GM23248 (cell line): ENCODE data around the gene TMEM156. TPM values are rescaled to one million over a fixed set of nuclear protein-coding genes. Genes with fewer than 3 reads are reported as not detected.
A peak's percentile ranks its signal among the peaks of the same experiment; 100 is the strongest.

Experiments
- DNase-seq: peaks from one replicate; pipeline ENCODE4 v3.0.0-alpha.2; 2015
- H2AFZ ChIP-seq: fragments of 200-600 bp; sonication (generic); 2 replicates; pipeline ENCODE4 v1.6.1; 2016; ENCODE audit warnings: antibody characterized with exemption
- H3F3A ChIP-seq: fragments of 200-600 bp; sonication (generic); 2 replicates; pipeline ENCODE4 v1.6.1; 2016; ENCODE audit warnings: mild to moderate bottlenecking, antibody characterized with exemption, mixed run types; ENCODE audit not compliant: insufficient read depth
- H3K27ac ChIP-seq: fragments of 200-600 bp; sonication (generic); 2 replicates; pipeline ENCODE4 v1.5.1; 2016; ENCODE audit warnings: mild to moderate bottlenecking
- H3K27me3 ChIP-seq: fragments of 200-600 bp; sonication (generic); replicated peaks from 2 replicates; pipeline ENCODE4 v1.6.1; 2016; ENCODE audit warnings: mild to moderate bottlenecking; ENCODE audit not compliant: insufficient read depth
- H3K36me3 ChIP-seq: fragments of 200-600 bp; sonication (generic); 2 replicates; pipeline ENCODE4 v1.6.1; 2016; ENCODE audit warnings: low read depth, mild to moderate bottlenecking
- H3K4me1 ChIP-seq: fragments of 200-600 bp; sonication (generic); 2 replicates; pipeline ENCODE4 v1.6.1; 2016; ENCODE audit warnings: mild to moderate bottlenecking; ENCODE audit not compliant: insufficient read depth
- H3K4me2 ChIP-seq: fragments of 200-600 bp; sonication (generic); one replicate; pipeline ENCODE4 v1.6.1; 2016; ENCODE audit warnings: mild to moderate bottlenecking; ENCODE audit not compliant: unreplicated experiment
- H3K4me3 ChIP-seq: fragments of 200-600 bp; sonication (generic); 2 replicates; pipeline ENCODE4 v1.5.1; 2016; ENCODE audit warnings: mild to moderate bottlenecking
- H3K79me2 ChIP-seq: fragments of 200-600 bp; sonication (generic); 2 replicates; pipeline ENCODE4 v1.6.1; 2016; ENCODE audit warnings: mild to moderate bottlenecking; ENCODE audit not compliant: insufficient read depth
- H3K9ac ChIP-seq: fragments of 200-600 bp; sonication (generic); 2 replicates; pipeline ENCODE4 v1.6.1; 2016; ENCODE audit warnings: mild to moderate bottlenecking
- H3K9me2 ChIP-seq: fragments of 200-600 bp; sonication (generic); 2 replicates; pipeline ENCODE4 v1.6.1; 2016; ENCODE audit warnings: mixed run types, mild to moderate bottlenecking, moderate library complexity; ENCODE audit not compliant: insufficient read depth
- H3K9me3 ChIP-seq: fragments of 200-600 bp; sonication (generic); one replicate; pipeline ENCODE4 v1.6.1; 2017; ENCODE audit warnings: low read depth
- H4K20me1 ChIP-seq: fragments of 200-600 bp; sonication (generic); 2 replicates; pipeline ENCODE4 v1.6.0; 2016; ENCODE audit not compliant: insufficient read depth
- EZH2 ChIP-seq: fragments of 200-600 bp; sonication (generic); IDR thresholded peaks from 2 replicates; pipeline ENCODE4 v1.6.1; 2018; ENCODE audit warnings: antibody characterized with exemption, mild to moderate bottlenecking; ENCODE audit not compliant: insufficient read depth, poor library complexity, severe bottlenecking
- EZH2phosphoT487 ChIP-seq: fragments of 200-600 bp; sonication (generic); IDR thresholded peaks from 2 replicates; pipeline ENCODE4 v1.6.1; 2018; ENCODE audit warnings: antibody characterized with exemption, moderate library complexity, mild to moderate bottlenecking, low read depth; ENCODE audit not compliant: insufficient read depth
- WGBS, 2 experiments: methylation state at CpG; one replicate each; pipeline ENCODE4 v1.1.6; 2015 to 2017; ENCODE audit warnings: low lambda C conversion rate in 2 of 2, low coverage in 1 of 2; ENCODE audit errors: missing lambda C conversion rate in 2 of 2; 5-methylcytosine and 5-hydroxymethylcytosine counted together
- in situ Hi-C: fragments of 300-500 bp; cut with MboI; formaldehyde crosslinking; loops from 2 replicates; pipeline ENCODE4 v1.15.0; 2020
- polyA plus RNA-seq: library from polyadenylated mRNA; unstranded; fragments of >200 nt; fragmentation: Nextera tagmentation; extraction: Ambion mirVana; gene quantifications from 2 replicates; pipeline ENCODE4 v1.2.1, GENCODE V29; 2016
- total RNA-seq: library from RNA; depleted of rRNA; stranded (reverse); fragments of >200 nt; shearing (Covaris generic); gene quantifications from 2 replicates; pipeline ENCODE4 v1.2.3, GENCODE V29; 2014

Gene TMEM156
- total and polyA plus RNA-seq, 2 experiments from 2014 or later, result 0.30 TPM; not detected in 1

DNA sequence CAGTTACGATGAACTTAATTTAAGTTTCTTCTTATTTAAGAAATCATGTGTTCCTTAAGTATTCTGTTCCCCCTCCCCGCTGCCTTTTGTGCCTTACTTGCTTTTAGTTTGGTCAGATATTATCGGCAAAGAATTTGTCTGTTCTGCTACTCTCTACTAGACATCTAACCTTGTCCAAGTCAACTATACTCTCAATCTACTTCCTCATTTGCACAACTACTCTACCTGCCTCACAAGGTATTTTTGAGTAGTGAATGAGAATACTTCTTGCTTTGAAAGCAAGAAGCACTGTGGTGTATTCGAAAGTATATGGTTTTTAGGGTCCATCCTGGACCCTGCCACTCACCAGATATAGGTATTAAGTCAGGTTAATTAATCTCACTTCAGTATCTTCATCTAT lies 21.8 kb upstream of the TMEM156 start:
- H3K9ac ChIP-seq, result no peak overlapping the region
- H3K4me1 ChIP-seq, result no peaks in the 10 kb centered on the region
- H3K9me3 ChIP-seq, result no peaks in the 10 kb centered on the region
- H3K4me2 ChIP-seq, result no peak overlapping the region
- H3K27me3 ChIP-seq, result no peaks in the 10 kb centered on the region
- no peak overlapping the region for H3K27ac ChIP-seq
- no peak overlapping the region for H2AFZ ChIP-seq
- H4K20me1 ChIP-seq, result no peaks in the 10 kb centered on the region
- H3F3A ChIP-seq, result no peaks in the 10 kb centered on the region
- TF ChIP-seq EZH2, result no peak
- no peak for TF ChIP-seq EZH2phosphoT487
- no peak for DNase-seq
- peaks cover 94% of the 10 kb centered on the region for H3K79me2 ChIP-seq
- no peaks in the 10 kb centered on the region for H3K36me3 ChIP-seq
- H3K9me2 ChIP-seq, result no peaks in the 10 kb centered on the region
- H3K4me3 ChIP-seq, result no peak overlapping the region
- 91 to 99% methylated on average over 4 of the region's 4 CpGs for WGBS, 2 experiments
- in situ Hi-C loops, result loop anchor here (25.0 kb wide), 1 partner anchor 92 kb away; no protein-coding TSS in a partner anchor

- Histone ChIP-seq H3K27me3 (no peaks in the 10 kb centered on the region), H3F3A (peaks cover 9% of the 10 kb centered on the region; the same call in 1 of the 2 replicates), H3K9me3 (no peaks in the 10 kb centered on the region), H3K4me3 (no peak overlapping the region), H3K36me3 (no peaks in the 10 kb centered on the region), H3K9ac (no peak overlapping the region), H3K4me2 (no peak overlapping the region), H3K4me1 (peaks cover 10% of the 10 kb centered on the region), H3K79me2 (peaks cover 96% of the 10 kb centered on the region), H4K20me1 (no peaks in the 10 kb centered on the region), H2AFZ (no peak overlapping the region), H3K27ac (no peak overlapping the region), H3K9me2 (no peaks in the 10 kb centered on the region)
- in situ Hi-C loops, result loop anchor here (25.0 kb wide), 1 partner anchor 89 kb away; no protein-coding TSS in a partner anchor
- no peak for TF ChIP-seq EZH2phosphoT487
- TF ChIP-seq EZH2, result no peak
- DNase-seq, result no peak
- 100% methylated on average over 1 of the region's 1 CpG for whole genome bisulfite sequencing, 2 experiments
These were observed 19.3 kb upstream of the TMEM156 start for GRCh38 chr4:39051492-39051891.

DNA sequence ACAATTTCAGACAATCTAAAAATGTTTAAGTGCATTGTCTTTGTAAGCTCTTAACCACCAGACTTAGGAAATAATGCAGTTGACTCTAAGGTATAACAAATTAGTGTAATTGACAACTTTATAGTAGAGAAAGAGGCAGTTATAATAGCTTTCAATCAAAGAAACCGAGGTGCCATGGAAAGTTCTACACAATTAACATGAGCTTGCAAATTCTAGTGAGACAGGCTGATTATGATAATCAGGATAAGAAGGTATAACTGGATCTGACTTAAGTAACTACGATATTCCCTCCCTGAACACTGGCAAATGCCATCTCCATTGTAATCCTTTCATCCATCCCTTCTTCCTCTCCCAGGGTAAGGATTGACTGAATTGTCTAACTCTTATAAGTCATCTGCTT lies 18.4 kb upstream of the TMEM156 start:
- Histone ChIP-seq H3K36me3 (no peaks in the 10 kb centered on the region), H3K9me2 (no peaks in the 10 kb centered on the region), H3K4me3 (no peak overlapping the region), H3K27me3 (no peaks in the 10 kb centered on the region), H3K4me2 (no peak overlapping the region), H3K27ac (no peak overlapping the region), H3K79me2 (peaks cover 94% of the 10 kb centered on the region), H3F3A (peaks cover 18% of the 10 kb centered on the region), H3K9ac (no peak overlapping the region), H2AFZ (no peak overlapping the region), H3K9me3 (no peaks in the 10 kb centered on the region), H3K4me1 (peaks cover 16% of the 10 kb centered on the region), H4K20me1 (no peaks in the 10 kb centered on the region)
- in situ Hi-C loops, result loop anchor here (25.0 kb wide), 1 partner anchor 88 kb away; no protein-coding TSS in a partner anchor
- 91 to 95% methylated on average over 2 of the region's 2 CpGs for WGBS, 2 experiments
- DNase-seq, result no peak
- TF ChIP-seq EZH2phosphoT487, result no peak
- TF ChIP-seq EZH2, result no peak

DNA sequence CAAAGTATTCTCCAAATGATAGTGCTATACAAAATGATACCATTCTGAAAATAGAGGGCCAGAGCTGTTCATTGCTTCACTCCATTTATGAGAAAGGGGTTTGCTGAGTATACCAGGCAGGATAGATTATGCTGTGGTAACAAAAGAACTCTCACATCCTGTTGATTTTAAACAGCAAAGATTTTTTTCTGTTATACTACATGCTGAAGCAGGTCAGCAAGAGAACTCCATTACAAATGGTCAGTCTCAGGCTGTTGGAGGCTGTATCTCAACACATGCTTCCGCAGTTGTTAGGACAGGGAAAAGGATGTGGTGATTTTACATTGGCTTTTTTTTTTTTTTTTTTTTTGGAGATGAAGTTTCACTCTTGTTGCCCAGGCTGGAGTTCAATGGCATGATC lies 16.1 kb upstream of the TMEM156 start:
- H3K4me3 ChIP-seq, result no peak overlapping the region
- H3K27ac ChIP-seq, result no peak overlapping the region
- WGBS, 2 experiments, result 91 to 100% methylated on average over 1 of the region's 1 CpG
- DNase-seq, result no peak
- H3K4me2 ChIP-seq, result no peak overlapping the region
- H4K20me1 ChIP-seq, result no peaks in the 10 kb centered on the region
- peaks cover 71% of the 10 kb centered on the region for H3K79me2 ChIP-seq
- in situ Hi-C loops, result no loop called here
- no peak overlapping the region for H2AFZ ChIP-seq
- H3K27me3 ChIP-seq, result no peaks in the 10 kb centered on the region
- H3K9ac ChIP-seq, result no peak overlapping the region
- H3K4me1 ChIP-seq, result peaks cover 22% of the 10 kb centered on the region
- no peaks in the 10 kb centered on the region for H3K36me3 ChIP-seq
- H3K9me3 ChIP-seq, result no peaks in the 10 kb centered on the region
- peaks cover 30% of the 10 kb centered on the region for H3F3A ChIP-seq
- TF ChIP-seq EZH2phosphoT487 (no peak), EZH2 (no peak)
- no peaks in the 10 kb centered on the region for H3K9me2 ChIP-seq

DNA sequence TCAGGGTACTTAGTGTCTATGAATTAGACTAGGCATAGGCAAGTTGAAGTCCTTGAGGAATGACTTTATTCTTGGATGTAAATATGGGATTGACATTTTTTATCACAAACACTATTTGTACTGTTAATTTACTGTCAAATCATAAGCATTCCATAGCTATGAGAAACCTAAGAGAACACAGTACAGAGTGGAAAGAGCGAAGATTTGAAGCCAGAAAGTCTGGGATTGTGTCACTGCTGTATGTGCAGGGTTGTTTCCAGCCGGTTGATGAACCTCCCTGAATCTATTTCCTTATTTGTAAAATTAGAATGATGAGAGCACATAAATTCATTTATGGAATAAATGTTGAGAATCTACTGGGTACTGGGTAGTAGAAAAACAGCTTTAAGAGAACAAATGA lies 15.5 kb upstream of the TMEM156 start:
- H3K27ac ChIP-seq, result no peak overlapping the region
- no peaks in the 10 kb centered on the region for H3K27me3 ChIP-seq
- in situ Hi-C loops, result no loop called here
- no peak overlapping the region for H3K9ac ChIP-seq
- DNase-seq, result peak; percentile 11
- H3F3A ChIP-seq, result peaks cover 35% of the 10 kb centered on the region
- H3K79me2 ChIP-seq, result peaks cover 66% of the 10 kb centered on the region
- peaks cover 22% of the 10 kb centered on the region for H3K4me1 ChIP-seq
- H3K4me3 ChIP-seq, result no peak overlapping the region
- no peaks in the 10 kb centered on the region for H4K20me1 ChIP-seq
- no peaks in the 10 kb centered on the region for H3K9me2 ChIP-seq
- H3K4me2 ChIP-seq, result no peak overlapping the region
- 73 to 77% methylated on average over 2 of the region's 2 CpGs for WGBS, 2 experiments
- H3K36me3 ChIP-seq, result no peaks in the 10 kb centered on the region
- TF ChIP-seq EZH2phosphoT487 (no peak), EZH2 (no peak)
- H3K9me3 ChIP-seq, result no peaks in the 10 kb centered on the region
- no peak overlapping the region for H2AFZ ChIP-seq
